Measurements from ENCODE around the gene ATRNL1.

GRCh38 chr10:115674496-115674895, 581.3 kb downstream of the ATRNL1 start:
- TF ChIP-seq CTCF (IDR thresholded peaks at IDR 0.05), result no peak
- no peak for TF ChIP-seq POLR2A (IDR thresholded peaks at IDR 0.05; ENCODE audit: low read length)
- no peak for TF ChIP-seq MAX (IDR thresholded peaks at IDR 0.05)
- TF ChIP-seq SMC3 (IDR thresholded peaks at IDR 0.05), result no peak

All from A549 (cell line).